Adrenal gland (tissue), 12 donors: ENCODE data around the gene COPS3. TPM values are rescaled to one million over a fixed set of nuclear protein-coding genes. Genes with fewer than 3 reads are reported as not detected.

Source experiments
- DNase-seq, 7 donors: peaks; one replicate each; pipeline ENCODE4 v3.0.0-alpha.2; 2019 to 2020
- H3K27ac ChIP-seq, 5 donors: fragments of 200-600 bp; sonication (generic) in 4 of 5; 1 replicate in 3 of 5; 2 replicates in 2 of 5; pipeline versions ENCODE4 v1.5.1 to v1.8.0; 2016 to 2020; ENCODE audit warnings: mild to moderate bottlenecking in 1 of 5
- H3K27me3 ChIP-seq: fragments of 200-600 bp; 2 replicates; pipeline ENCODE4 v1.8.0; 2021
- H3K36me3 ChIP-seq, 2 donors: fragments of 200-600 bp; replicated peaks in 1 of 2; 1 replicate in 1 of 2; 2 replicates in 1 of 2; pipeline versions ENCODE4 v1.5.1 to v1.8.0; 2018 to 2022
- H3K4me1 ChIP-seq, 2 donors: fragments of 200-600 bp; replicated peaks in 1 of 2; 1 replicate in 1 of 2; 2 replicates in 1 of 2; pipeline versions ENCODE4 v1.5.1 to v1.8.0; 2018 to 2021
- H3K4me3 ChIP-seq, 4 donors: fragments of 200-600 bp; sonication (generic) in 3 of 4; one replicate each; pipeline ENCODE4 v1.5.1; 2016 to 2018
- H3K9me3 ChIP-seq, 3 donors: fragments of 200-600 bp; sonication (generic) in 1 of 3; replicated peaks in 1 of 3; 1 replicate in 2 of 3; 2 replicates in 1 of 3; pipeline versions ENCODE4 v1.5.1 to v1.8.0; 2016 to 2021
- CTCF ChIP-seq, 6 experiments: fragments of 450-650 bp in 4 of 6; fragments of 200-600 bp in 2 of 6; sonication (generic) in 1 of 6; IDR thresholded peaks; 1 replicate in 5 of 6; 2 replicates in 1 of 6; pipeline versions ENCODE4 v1.5.1 to v1.8.0; 2016 to 2021; ENCODE audit warnings: antibody characterized with exemption in 6 of 6, mild to moderate bottlenecking in 2 of 6, moderate library complexity in 1 of 6
- POLR2A ChIP-seq, 2 donors: fragments of 450-650 bp; IDR thresholded peaks; one replicate each; pipeline ENCODE4 v1.6.1; 2017; ENCODE audit warnings: antibody characterized with exemption in 2 of 2, mild to moderate bottlenecking in 2 of 2, moderate library complexity in 1 of 2
- WGBS, 4 donors: extraction: QIAGEN DNeasy Blood & Tissue Kit in 2 of 4; methylation state at CpG; one replicate each; pipeline versions ENCODE4 v1.1.5 to v1.1.7; 2013 to 2017; 5-methylcytosine and 5-hydroxymethylcytosine counted together
- intact Hi-C, 2 donors: fragments of 100-400 bp; cut with DNase I; formaldehyde crosslinking; loops; one replicate each; pipeline versions ENCODE4 v1.14.1 to v1.15.0; 2022 to 2023
- polyA plus RNA-seq, 3 donors: library from polyadenylated mRNA; stranded (reverse); fragments of 200-250 nt in 2 of 3; fragments of 350-450 nt in 1 of 3; fragmentation: Illumina TruSeq in 1 of 3; extraction: RNeasy Lipid Tissue Mini Kit (QIAGEN cat#74804) in 1 of 3; gene quantifications; one replicate each; pipeline ENCODE4 v1.2.3, GENCODE V29; 2013 to 2014
- total RNA-seq, 9 donors: library from RNA; depleted of rRNA in 4 of 9; stranded (reverse); fragments of >200 nt in 4 of 9; fragments of 120-200 nt in 1 of 9; fragmentation: NEBNext Ultra II Directional in 1 of 9; extraction: Animal tissue kit (Norgen Biotek cat#: 25700) in 1 of 9; gene quantifications; one replicate each; pipeline versions ENCODE4 v1.1.0 to v1.2.4, GENCODE V29; 2013 to 2023
- donor health status: healthy with polysubstance abuse.
- donor health status: Bipolar disorder and iron deficiency.
- donor health status: DM: yes; HTN: yes; CAD: no.
- donor health status: DM: no; HTN: no; CAD: no.
- donor health status: DM: no; HTN: no; CAD: no.
- donor health status: DM: yes; HTN: yes; CAD: no.

COPS3 gene
- total and polyA plus RNA-seq, 12 donors, result 18.7 to 140 (median 52.3) TPM

GRCh38 chr17:17207998-17208397, 73.0 kb downstream of the COPS3 start:
- no peak for TF ChIP-seq POLR2A (IDR thresholded peaks at IDR 0.05)
- TF ChIP-seq CTCF (IDR thresholded peaks at IDR 0.05), result no peak
- no peaks in the 10 kb centered on the region for H3K9me3 ChIP-seq
- H3K27ac ChIP-seq, result no peak overlapping the region
- DNase-seq, result no peak
- H3K27me3 ChIP-seq, result no peaks in the 10 kb centered on the region
- peaks cover 0 to 11% of the 10 kb centered on the region in 2 donors for H3K36me3 ChIP-seq
- intact Hi-C loops, result loop anchor here in 1 of 2 donors (10.0 kb wide), 1 partner anchor 63 kb away; no protein-coding TSS in a partner anchor
- no peak overlapping the region for H3K4me3 ChIP-seq
- 76 to 81% (median 79%) methylated on average over 8 of the region's 8 CpGs for WGBS, 4 donors
- peaks cover 26 to 30% of the 10 kb centered on the region in 2 donors for H3K4me1 ChIP-seq

- intact Hi-C loops, result loop anchor here in 1 of 2 donors (10.0 kb wide), 1 partner anchor 62 kb away; no protein-coding TSS in a partner anchor
Observed at GRCh38 chr17:17206913-17207335, 74.1 kb downstream of the COPS3 start.

GRCh38 chr17:17206124-17206912, 74.7 kb downstream of the COPS3 start, which contains the start of gene PLD6:
Gene PLD6, minus strand, starts transcription at chr17:17206333. Its CDS starts 47 bp downstream, at chr17:17206286.
- peaks cover 29 to 39% of the 10 kb centered on the region in 2 donors for H3K4me1 ChIP-seq

More at GRCh38 chr17:17206913-17207335, 74.1 kb downstream of the COPS3 start:
- H3K9me3 ChIP-seq, result no peaks in the 10 kb centered on the region
- peak in 1 of 7 donors; percentile 76 for DNase-seq
- no peaks in the 10 kb centered on the region for H3K27me3 ChIP-seq
- peaks cover 0 to under 1% of the 10 kb centered on the region in 2 donors for H3K36me3 ChIP-seq
- peak overlapping the region; percentile 48 to 90 (median 85) for H3K27ac ChIP-seq
- WGBS, 4 donors, result 35 to 45% (median 40%) methylated on average over 16 of the region's 16 CpGs
- H3K4me1 ChIP-seq, result peaks cover 29 to 33% of the 10 kb centered on the region in 2 donors
- peak in 1 of 2 donors; percentile 24 for TF ChIP-seq POLR2A (IDR thresholded peaks at IDR 0.05)
- TF ChIP-seq CTCF (IDR thresholded peaks at IDR 0.05), result no peak
- H3K4me3 ChIP-seq, result no peak overlapping the region

More at GRCh38 chr17:17206124-17206912, 74.7 kb downstream of the COPS3 start, which contains the start of gene PLD6:
- peak in 1 of 6 experiments; percentile 1 for TF ChIP-seq CTCF (IDR thresholded peaks at IDR 0.05)
- TF ChIP-seq POLR2A (IDR thresholded peaks at IDR 0.05), result peak in 1 of 2 donors; percentile 50
- intact Hi-C loops, result loop anchor here in 1 of 2 donors (10.0 kb wide), 1 partner anchor 62 kb away; no protein-coding TSS in a partner anchor
- peak within 1 kb of the TSS in 2 of 4 donors; percentile 36 to 67 for H3K4me3 ChIP-seq
- DNase-seq, result peak; percentile 71 to 93 (median 89)
- no peaks in the 10 kb centered on the region for H3K27me3 ChIP-seq
- WGBS, 4 donors, result 12 to 59% (median 26%) methylated on average over 11 to 78 of the region's 78 CpGs
- H3K36me3 ChIP-seq, result no peaks in the 10 kb centered on the region
- H3K9me3 ChIP-seq, result no peaks in the 10 kb centered on the region
- peak within 1 kb of the TSS; percentile 48 to 90 (median 85) for H3K27ac ChIP-seq
